HEK293 (cell line): ENCODE results near the gene OR51V1.
"Not testable (repeated sequence)": the region's sequence is repeated elsewhere in the genome, so short reads cannot be mapped to it uniquely, and the experiment has no call there.

ENCODE experiments used
- CTCF ChIA-PET: fragments of 350-600 bp; formaldehyde crosslinking; extraction: SDS; loops from one replicate; lab custom pipeline; 2021; ENCODE audit warnings: antibody characterized with exemption; lab: Yijun Ruan, JAX
- POLR2A ChIA-PET: fragments of 300-600 bp; formaldehyde crosslinking; extraction: SDS; loops from one replicate; lab custom pipeline; 2020; ENCODE audit warnings: antibody characterized with exemption, inconsistent platforms; lab: Yijun Ruan, JAX
- H3K27ac ChIP-seq: fragments of 200-500 bp; sonication (Bioruptor generic); 2 replicates; pipeline ENCODE4 v1.5.1; 2014; ENCODE audit warnings: low read depth, low read length, control low read depth, inconsistent platforms; ENCODE audit errors: extremely low read depth
- H3K36me3 ChIP-seq, 2 experiments: fragments of 200-500 bp in 1 of 2; sonication (Bioruptor generic) in 1 of 2; 1 replicate in 1 of 2; 2 replicates in 1 of 2; pipeline ENCODE4 v1.5.1; 2014 to 2017; ENCODE audit warnings: inconsistent platforms in 2 of 2, low read length in 2 of 2; ENCODE audit not compliant: control insufficient read depth in 2 of 2, insufficient read depth in 1 of 2
- H3K4me1 ChIP-seq: fragments of 200-500 bp; sonication (Bioruptor generic); 2 replicates; pipeline ENCODE4 v1.5.1; 2014; ENCODE audit warnings: mild to moderate bottlenecking, low read length, inconsistent platforms; ENCODE audit not compliant: control insufficient read depth, insufficient read depth
- H3K4me3 ChIP-seq: 2 replicates; pipeline ENCODE4 v1.5.1; 2011; ENCODE audit warnings: low read depth, mild to moderate bottlenecking, control low read depth, low read length, moderate library complexity
- H3K9me3 ChIP-seq: fragments of 200-500 bp; sonication (Bioruptor generic); 2 replicates; pipeline ENCODE4 v1.5.1; 2014; ENCODE audit warnings: low read depth, low read length, inconsistent platforms; ENCODE audit not compliant: control insufficient read depth, insufficient read depth
- KLF9 ChIP-seq: fragments of 450-650 bp; formaldehyde crosslinking; IDR thresholded peaks from 2 replicates; pipeline ENCODE4 v1.5.1; 2016; ENCODE audit warnings: missing biosample characterization, missing genetic modification characterization, low read depth
- SP3 ChIP-seq: fragments of 450-650 bp; formaldehyde crosslinking; IDR thresholded peaks from 2 replicates; pipeline ENCODE4 v1.5.1; 2016; ENCODE audit warnings: missing biosample characterization, missing genetic modification characterization
- ZFP37 ChIP-seq: fragments of 450-650 bp; formaldehyde crosslinking; IDR thresholded peaks from 2 replicates; pipeline ENCODE4 v1.5.1; 2016; ENCODE audit warnings: missing biosample characterization, missing genetic modification characterization
- ZFP41 ChIP-seq: fragments of 450-650 bp; formaldehyde crosslinking; IDR thresholded peaks from 2 replicates; pipeline ENCODE4 v1.5.1; 2016; ENCODE audit warnings: missing biosample characterization, missing genetic modification characterization, borderline replicate concordance
- ZNF140 ChIP-seq: fragments of 450-650 bp; formaldehyde crosslinking; IDR thresholded peaks from 2 replicates; pipeline ENCODE4 v1.5.1; 2016; ENCODE audit warnings: missing biosample characterization, missing genetic modification characterization
- ZNF221 ChIP-seq: fragments of 450-650 bp; formaldehyde crosslinking; IDR thresholded peaks from 2 replicates; pipeline ENCODE4 v1.5.1; 2017; ENCODE audit warnings: missing biosample characterization, missing genetic modification characterization, borderline replicate concordance
- ZNF426 ChIP-seq: fragments of 450-650 bp; formaldehyde crosslinking; IDR thresholded peaks from 2 replicates; pipeline ENCODE4 v1.5.1; 2017; ENCODE audit warnings: missing biosample characterization, missing genetic modification characterization, mild to moderate bottlenecking, inconsistent platforms, moderate library complexity
- ZNF530 ChIP-seq: fragments of 450-650 bp; formaldehyde crosslinking; IDR thresholded peaks from 2 replicates; pipeline ENCODE4 v1.5.1; 2016; ENCODE audit warnings: low read depth, missing biosample characterization, missing genetic modification characterization
- ZNF792 ChIP-seq: fragments of 450-650 bp; formaldehyde crosslinking; IDR thresholded peaks from 2 replicates; pipeline ENCODE4 v1.5.1; 2016; ENCODE audit warnings: missing biosample characterization, missing genetic modification characterization
- TF ChIP-seq, protein P1 (sequence below): fragments of 450-650 bp; formaldehyde crosslinking; IDR thresholded peaks from 2 replicates; pipeline ENCODE4 v1.5.1; 2016; ENCODE audit warnings: missing biosample characterization, missing genetic modification characterization
- TF ChIP-seq, protein P2 (sequence below): fragments of 450-650 bp; formaldehyde crosslinking; IDR thresholded peaks from 2 replicates; pipeline ENCODE4 v1.5.1; 2016; ENCODE audit warnings: missing biosample characterization, missing genetic modification characterization
- TF ChIP-seq, protein P3 (sequence below): fragments of 450-650 bp; formaldehyde crosslinking; IDR thresholded peaks from 2 replicates; pipeline ENCODE4 v1.5.0; 2017; ENCODE audit warnings: missing biosample characterization, missing genetic modification characterization, borderline replicate concordance
- TF ChIP-seq, protein P4 (sequence below): fragments of 450-650 bp; formaldehyde crosslinking; IDR thresholded peaks from 2 replicates; pipeline ENCODE4 v1.5.1; 2017; ENCODE audit warnings: missing biosample characterization, missing genetic modification characterization
- TF ChIP-seq, protein P5 (sequence below): fragments of 450-650 bp; formaldehyde crosslinking; IDR thresholded peaks from 2 replicates; pipeline ENCODE4 v1.5.1; 2016; ENCODE audit warnings: missing biosample characterization, missing genetic modification characterization, low read depth

OR51V1 gene

DNA sequence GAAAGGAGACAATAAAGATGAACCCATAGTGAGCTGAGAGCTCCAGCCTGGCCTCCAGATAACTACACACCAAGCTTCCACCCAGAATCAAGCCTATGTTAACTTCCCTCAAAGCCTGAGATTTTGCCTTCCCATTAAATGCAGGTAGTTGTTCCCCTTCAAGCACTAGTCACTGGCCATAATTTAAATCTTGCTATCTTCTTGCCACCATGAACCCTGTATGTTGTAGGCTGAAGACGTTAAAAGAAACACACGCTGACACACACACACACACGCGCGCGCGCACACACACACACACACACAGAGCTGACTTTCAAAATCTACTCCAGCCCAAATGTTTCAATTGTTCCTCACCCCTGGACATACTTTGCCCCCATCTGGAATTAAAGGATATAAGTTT is 48.0 kb upstream of the OR51V1 start:
- POLR2A ChIA-PET, CTCF ChIA-PET, H3K27ac ChIP-seq, H3K4me3 ChIP-seq, H3K36me3 ChIP-seq, H3K9me3 ChIP-seq, H3K4me1 ChIP-seq: not testable (repeated sequence)

DNA sequence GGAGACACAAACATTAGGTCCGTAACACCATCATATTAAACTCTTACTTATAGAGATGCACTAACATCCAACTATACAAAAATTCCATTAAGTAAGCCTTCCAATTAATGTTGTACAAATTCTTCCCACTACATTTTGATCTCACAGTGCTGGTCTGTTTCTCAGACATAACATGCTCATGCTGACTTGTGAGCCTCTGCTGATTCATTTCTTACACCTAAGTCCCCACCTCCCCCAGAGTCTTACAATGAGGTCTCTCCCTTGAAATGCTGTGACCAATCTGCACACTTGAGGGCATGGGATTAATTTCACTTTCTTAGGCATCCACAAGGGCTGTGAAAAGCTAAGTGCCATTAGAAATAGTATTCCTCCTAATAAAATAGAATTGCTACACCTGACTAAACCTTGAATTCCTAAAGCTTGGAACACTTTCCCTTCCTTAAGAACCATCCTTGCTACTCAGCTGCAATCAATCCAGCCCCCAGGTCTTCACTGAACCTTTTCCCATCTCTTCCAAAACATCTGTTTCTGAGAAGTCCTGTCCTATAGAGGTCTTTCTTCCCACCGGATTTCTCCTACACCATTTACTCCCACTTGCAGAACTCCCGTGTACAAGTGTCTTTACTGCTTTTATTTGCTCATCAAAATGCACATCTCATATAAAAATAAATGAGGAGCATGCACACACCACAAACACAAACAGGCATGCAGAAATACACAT is 47.1 kb upstream of the OR51V1 start:
- H3K4me1 ChIP-seq = no peaks in the 10 kb centered on the region
- CTCF ChIA-PET = no interaction called here
- no peaks in the 10 kb centered on the region for H3K36me3 ChIP-seq
- no peak overlapping the region for H3K27ac ChIP-seq
- H3K4me3 ChIP-seq = no peak overlapping the region
- H3K9me3 ChIP-seq = no peaks in the 10 kb centered on the region
- POLR2A ChIA-PET = no interaction called here
- TF ChIP-seq ZNF221 (tag by site-specific recombination) = no peak

DNA sequence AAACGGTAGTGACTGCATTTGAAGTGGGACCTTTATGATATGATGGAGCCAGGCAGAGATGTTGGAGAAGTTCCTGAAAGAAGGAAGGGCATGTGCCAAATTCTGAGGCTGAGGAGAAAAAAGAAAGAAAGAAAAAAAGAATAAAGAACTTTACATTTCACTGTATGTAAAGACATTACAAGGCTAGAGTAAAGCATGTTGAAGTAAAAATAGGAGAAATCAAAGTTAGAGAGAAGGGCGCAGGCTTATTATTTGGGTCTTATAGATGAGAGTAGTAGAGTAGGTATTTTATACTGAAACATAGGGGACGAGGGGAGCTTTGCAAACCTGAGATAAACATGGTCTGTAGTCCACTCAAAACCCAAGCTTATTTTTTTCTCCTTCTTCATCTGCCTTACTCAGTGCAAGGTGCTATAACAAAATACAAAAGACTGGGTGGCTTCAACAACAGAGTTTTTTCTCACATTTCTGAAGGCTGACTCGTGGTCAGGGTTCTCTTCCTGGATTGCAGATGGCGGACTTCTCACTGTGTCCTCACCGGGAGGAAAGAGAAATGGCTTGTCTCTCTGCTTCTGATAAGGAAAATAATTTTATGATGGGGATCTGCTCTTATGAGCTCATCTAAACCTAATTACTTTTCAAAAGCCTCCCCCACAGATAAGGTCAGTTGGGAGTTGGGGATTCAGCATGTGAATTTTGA is 46.4 kb upstream of the OR51V1 start:
- Histone ChIP-seq H3K27ac (no peak overlapping the region), H3K4me1 (no peaks in the 10 kb centered on the region), H3K9me3 (no peaks in the 10 kb centered on the region), H3K36me3 (no peaks in the 10 kb centered on the region), H3K4me3 (no peak overlapping the region)
- ChIA-PET CTCF (no interaction called here), POLR2A (no interaction called here)
- TF ChIP-seq, protein P1, sequence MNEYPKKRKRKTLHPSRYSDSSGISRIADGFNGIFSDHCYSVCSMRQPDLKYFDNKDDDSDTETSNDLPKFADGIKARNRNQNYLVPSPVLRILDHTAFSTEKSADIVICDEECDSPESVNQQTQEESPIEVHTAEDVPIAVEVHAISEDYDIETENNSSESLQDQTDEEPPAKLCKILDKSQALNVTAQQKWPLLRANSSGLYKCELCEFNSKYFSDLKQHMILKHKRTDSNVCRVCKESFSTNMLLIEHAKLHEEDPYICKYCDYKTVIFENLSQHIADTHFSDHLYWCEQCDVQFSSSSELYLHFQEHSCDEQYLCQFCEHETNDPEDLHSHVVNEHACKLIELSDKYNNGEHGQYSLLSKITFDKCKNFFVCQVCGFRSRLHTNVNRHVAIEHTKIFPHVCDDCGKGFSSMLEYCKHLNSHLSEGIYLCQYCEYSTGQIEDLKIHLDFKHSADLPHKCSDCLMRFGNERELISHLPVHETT (tag by site-specific recombination) = no peak
- TF ChIP-seq ZFP37 (no peak), KLF9 (no peak), ZNF426 (no peak), ZNF792 (no peak)
- TF ChIP-seq, protein P2, sequence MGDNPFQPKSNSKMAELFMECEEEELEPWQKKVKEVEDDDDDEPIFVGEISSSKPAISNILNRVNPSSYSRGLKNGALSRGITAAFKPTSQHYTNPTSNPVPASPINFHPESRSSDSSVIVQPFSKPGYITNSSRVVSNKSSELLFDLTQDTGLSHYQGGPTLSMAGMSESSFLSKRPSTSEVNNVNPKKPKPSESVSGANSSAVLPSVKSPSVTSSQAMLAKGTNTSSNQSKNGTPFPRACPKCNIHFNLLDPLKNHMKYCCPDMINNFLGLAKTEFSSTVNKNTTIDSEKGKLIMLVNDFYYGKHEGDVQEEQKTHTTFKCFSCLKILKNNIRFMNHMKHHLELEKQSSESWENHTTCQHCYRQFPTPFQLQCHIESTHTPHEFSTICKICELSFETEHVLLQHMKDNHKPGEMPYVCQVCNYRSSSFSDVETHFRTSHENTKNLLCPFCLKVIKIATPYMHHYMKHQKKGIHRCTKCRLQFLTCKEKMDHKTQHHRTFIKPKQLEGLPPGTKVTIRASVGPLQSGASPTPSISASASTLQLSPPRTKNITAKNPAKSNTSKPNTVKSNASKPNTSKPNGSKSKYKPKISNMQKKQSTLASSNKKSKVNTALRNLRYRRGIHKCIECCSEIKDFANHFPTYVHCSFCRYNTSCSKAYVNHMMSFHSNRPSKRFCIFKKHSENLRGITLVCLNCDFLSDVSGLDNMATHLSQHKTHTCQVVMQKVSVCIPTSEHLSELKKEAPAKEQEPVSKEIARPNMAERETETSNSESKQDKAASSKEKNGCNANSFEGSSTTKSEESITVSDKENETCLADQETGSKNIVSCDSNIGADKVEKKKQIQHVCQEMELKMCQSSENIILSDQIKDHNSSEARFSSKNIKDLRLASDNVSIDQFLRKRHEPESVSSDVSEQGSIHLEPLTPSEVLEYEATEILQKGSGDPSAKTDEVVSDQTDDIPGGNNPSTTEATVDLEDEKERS (tag by site-specific recombination) = no peak
- TF ChIP-seq, protein P3, sequence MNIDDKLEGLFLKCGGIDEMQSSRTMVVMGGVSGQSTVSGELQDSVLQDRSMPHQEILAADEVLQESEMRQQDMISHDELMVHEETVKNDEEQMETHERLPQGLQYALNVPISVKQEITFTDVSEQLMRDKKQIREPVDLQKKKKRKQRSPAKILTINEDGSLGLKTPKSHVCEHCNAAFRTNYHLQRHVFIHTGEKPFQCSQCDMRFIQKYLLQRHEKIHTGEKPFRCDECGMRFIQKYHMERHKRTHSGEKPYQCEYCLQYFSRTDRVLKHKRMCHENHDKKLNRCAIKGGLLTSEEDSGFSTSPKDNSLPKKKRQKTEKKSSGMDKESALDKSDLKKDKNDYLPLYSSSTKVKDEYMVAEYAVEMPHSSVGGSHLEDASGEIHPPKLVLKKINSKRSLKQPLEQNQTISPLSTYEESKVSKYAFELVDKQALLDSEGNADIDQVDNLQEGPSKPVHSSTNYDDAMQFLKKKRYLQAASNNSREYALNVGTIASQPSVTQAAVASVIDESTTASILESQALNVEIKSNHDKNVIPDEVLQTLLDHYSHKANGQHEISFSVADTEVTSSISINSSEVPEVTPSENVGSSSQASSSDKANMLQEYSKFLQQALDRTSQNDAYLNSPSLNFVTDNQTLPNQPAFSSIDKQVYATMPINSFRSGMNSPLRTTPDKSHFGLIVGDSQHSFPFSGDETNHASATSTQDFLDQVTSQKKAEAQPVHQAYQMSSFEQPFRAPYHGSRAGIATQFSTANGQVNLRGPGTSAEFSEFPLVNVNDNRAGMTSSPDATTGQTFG = no peak

DNA sequence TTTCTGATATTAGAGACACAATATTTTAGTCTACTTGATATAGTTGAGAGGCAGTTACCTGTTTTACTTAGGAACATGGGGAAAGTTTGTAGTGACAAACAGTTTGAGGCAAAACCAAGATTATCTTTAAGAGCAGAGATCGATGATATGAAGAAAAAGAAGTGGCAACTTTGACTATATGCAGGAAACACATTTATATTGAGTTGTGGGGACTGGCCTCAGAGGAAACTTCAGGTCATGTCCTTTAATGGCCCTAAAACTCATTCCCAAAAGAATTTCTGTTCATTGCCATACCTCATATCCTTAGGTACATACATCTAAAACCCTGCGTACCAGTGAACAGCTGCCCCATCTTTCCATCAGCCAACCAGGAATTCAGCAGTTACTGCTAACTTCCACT is 44.7 kb upstream of the OR51V1 start:
- POLR2A ChIA-PET = no interaction called here
- H3K27ac ChIP-seq = no peak overlapping the region
- no peaks in the 10 kb centered on the region for H3K36me3 ChIP-seq
- no peaks in the 10 kb centered on the region for H3K9me3 ChIP-seq
- no peaks in the 10 kb centered on the region for H3K4me1 ChIP-seq
- CTCF ChIA-PET = no interaction called here
- no peak overlapping the region for H3K4me3 ChIP-seq
- no peak for TF ChIP-seq ZFP41
- no peak for TF ChIP-seq ZNF530
- TF ChIP-seq, protein P4, sequence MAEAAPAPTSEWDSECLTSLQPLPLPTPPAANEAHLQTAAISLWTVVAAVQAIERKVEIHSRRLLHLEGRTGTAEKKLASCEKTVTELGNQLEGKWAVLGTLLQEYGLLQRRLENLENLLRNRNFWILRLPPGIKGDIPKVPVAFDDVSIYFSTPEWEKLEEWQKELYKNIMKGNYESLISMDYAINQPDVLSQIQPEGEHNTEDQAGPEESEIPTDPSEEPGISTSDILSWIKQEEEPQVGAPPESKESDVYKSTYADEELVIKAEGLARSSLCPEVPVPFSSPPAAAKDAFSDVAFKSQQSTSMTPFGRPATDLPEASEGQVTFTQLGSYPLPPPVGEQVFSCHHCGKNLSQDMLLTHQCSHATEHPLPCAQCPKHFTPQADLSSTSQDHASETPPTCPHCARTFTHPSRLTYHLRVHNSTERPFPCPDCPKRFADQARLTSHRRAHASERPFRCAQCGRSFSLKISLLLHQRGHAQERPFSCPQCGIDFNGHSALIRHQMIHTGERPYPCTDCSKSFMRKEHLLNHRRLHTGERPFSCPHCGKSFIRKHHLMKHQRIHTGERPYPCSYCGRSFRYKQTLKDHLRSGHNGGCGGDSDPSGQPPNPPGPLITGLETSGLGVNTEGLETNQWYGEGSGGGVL (tag by site-specific recombination) = no peak
- TF ChIP-seq SP3 = no peak
- no peak for TF ChIP-seq ZNF140 (tag by site-specific recombination)
- TF ChIP-seq, protein P5, sequence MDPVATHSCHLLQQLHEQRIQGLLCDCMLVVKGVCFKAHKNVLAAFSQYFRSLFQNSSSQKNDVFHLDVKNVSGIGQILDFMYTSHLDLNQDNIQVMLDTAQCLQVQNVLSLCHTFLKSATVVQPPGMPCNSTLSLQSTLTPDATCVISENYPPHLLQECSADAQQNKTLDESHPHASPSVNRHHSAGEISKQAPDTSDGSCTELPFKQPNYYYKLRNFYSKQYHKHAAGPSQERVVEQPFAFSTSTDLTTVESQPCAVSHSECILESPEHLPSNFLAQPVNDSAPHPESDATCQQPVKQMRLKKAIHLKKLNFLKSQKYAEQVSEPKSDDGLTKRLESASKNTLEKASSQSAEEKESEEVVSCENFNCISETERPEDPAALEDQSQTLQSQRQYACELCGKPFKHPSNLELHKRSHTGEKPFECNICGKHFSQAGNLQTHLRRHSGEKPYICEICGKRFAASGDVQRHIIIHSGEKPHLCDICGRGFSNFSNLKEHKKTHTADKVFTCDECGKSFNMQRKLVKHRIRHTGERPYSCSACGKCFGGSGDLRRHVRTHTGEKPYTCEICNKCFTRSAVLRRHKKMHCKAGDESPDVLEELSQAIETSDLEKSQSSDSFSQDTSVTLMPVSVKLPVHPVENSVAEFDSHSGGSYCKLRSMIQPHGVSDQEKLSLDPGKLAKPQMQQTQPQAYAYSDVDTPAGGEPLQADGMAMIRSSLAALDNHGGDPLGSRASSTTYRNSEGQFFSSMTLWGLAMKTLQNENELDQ (tag by site-specific recombination) = no peak
